GM23338 (cell line): ENCODE results near the gene NCKAP5. TPM values are rescaled to one million over a fixed set of nuclear protein-coding genes. Genes with fewer than 3 reads are reported as not detected.

Experiments
- ATAC-seq: fragments of 200-7000 bp; cut with Tn5 transposase; 3 replicates; pipeline ENCODE4 v1.9.1; 2020
- DNase-seq: peaks from one replicate; pipeline ENCODE4 v3.0.0-alpha.2; 2015; ENCODE audit warnings: low spot score
- H2AFZ ChIP-seq: fragments of 200-600 bp; sonication (generic); 2 replicates; pipeline ENCODE4 v1.8.0; 2016; ENCODE audit warnings: antibody characterized with exemption, mild to moderate bottlenecking, moderate library complexity
- H3F3A ChIP-seq: fragments of 200-600 bp; sonication (generic); replicated peaks from 2 replicates; pipeline ENCODE4 v1.8.0; 2017; ENCODE audit warnings: antibody characterized with exemption, mixed run types, low read depth
- H3K27ac ChIP-seq: fragments of 200-600 bp; sonication (generic); 2 replicates; pipeline ENCODE4 v1.6.1; 2016; ENCODE audit warnings: low read depth
- H3K27me3 ChIP-seq: fragments of 200-600 bp; sonication (generic); 2 replicates; pipeline ENCODE4 v1.8.0; 2016; ENCODE audit warnings: mild to moderate bottlenecking, mixed run types, moderate library complexity; ENCODE audit not compliant: insufficient read depth
- H3K36me3 ChIP-seq: fragments of 200-600 bp; sonication (generic); 2 replicates; pipeline ENCODE4 v1.8.0; 2016; ENCODE audit warnings: mild to moderate bottlenecking; ENCODE audit not compliant: insufficient read depth
- H3K4me1 ChIP-seq: fragments of 200-600 bp; sonication (generic); 2 replicates; pipeline ENCODE4 v1.8.0; 2016; ENCODE audit warnings: mild to moderate bottlenecking, moderate library complexity; ENCODE audit not compliant: insufficient read depth
- H3K4me2 ChIP-seq: fragments of 200-600 bp; sonication (generic); 2 replicates; pipeline ENCODE4 v1.7.1; 2017; ENCODE audit warnings: mixed run types
- H3K4me3 ChIP-seq: fragments of 200-600 bp; sonication (generic); 2 replicates; pipeline ENCODE4 v1.6.1; 2016; ENCODE audit warnings: mixed run types
- H3K79me2 ChIP-seq: fragments of 200-600 bp; sonication (generic); replicated peaks from 2 replicates; pipeline ENCODE4 v1.8.0; 2017; ENCODE audit warnings: mild to moderate bottlenecking; ENCODE audit not compliant: insufficient read depth
- H3K9me2 ChIP-seq: fragments of 200-600 bp; sonication (generic); 2 replicates; pipeline ENCODE4 v1.8.0; 2017; ENCODE audit not compliant: insufficient read depth
- H4K20me1 ChIP-seq: fragments of 200-600 bp; sonication (generic); replicated peaks from 2 replicates; pipeline ENCODE4 v1.8.0; 2017; ENCODE audit warnings: mild to moderate bottlenecking; ENCODE audit not compliant: insufficient read depth
- H3K27ac Mint-ChIP-seq: 2 replicates; pipeline ENCODE4 v1.8.0; 2020; ENCODE audit warnings: inconsistent platforms, mild to moderate bottlenecking, moderate library complexity, mixed read lengths
- H3K27me3 Mint-ChIP-seq: 3 replicates; pipeline ENCODE4 v1.8.0; 2022; ENCODE audit warnings: low read depth, mild to moderate bottlenecking, moderate library complexity, mixed read lengths, inconsistent platforms; ENCODE audit not compliant: insufficient read depth, poor library complexity
- H3K36me3 Mint-ChIP-seq: 3 replicates; pipeline ENCODE4 v1.8.0; 2021; ENCODE audit warnings: low read depth, mild to moderate bottlenecking, inconsistent platforms, moderate library complexity, mixed read lengths
- H3K4me1 Mint-ChIP-seq: 3 replicates; pipeline ENCODE4 v1.8.0; 2020; ENCODE audit warnings: mild to moderate bottlenecking, inconsistent platforms, mixed read lengths
- H3K4me3 Mint-ChIP-seq: 3 replicates; pipeline ENCODE4 v1.8.0; 2021; ENCODE audit warnings: moderate library complexity, mild to moderate bottlenecking, inconsistent platforms, mixed read lengths
- H3K9me3 Mint-ChIP-seq: 3 replicates; pipeline ENCODE4 v1.8.0; 2020; ENCODE audit warnings: moderate library complexity, mild to moderate bottlenecking, inconsistent platforms, mixed read lengths
- CREB1 ChIP-seq: fragments of 250-450 bp; sonication (Bioruptor Pico); IDR thresholded peaks from 2 replicates; pipeline ENCODE4 v1.5.0; 2020; ENCODE audit warnings: low read depth, mild to moderate bottlenecking, moderate library complexity
- EZH2phosphoT487 ChIP-seq: fragments of 200-600 bp; sonication (generic); IDR thresholded peaks from one replicate; pipeline ENCODE4 v1.8.1; 2018; ENCODE audit warnings: antibody characterized with exemption; ENCODE audit not compliant: unreplicated experiment
- JUNB ChIP-seq: IDR thresholded peaks from one replicate; pipeline ENCODE4 v1.6.1; 2016; ENCODE audit warnings: antibody characterized with exemption; ENCODE audit not compliant: unreplicated experiment
- STAT1 ChIP-seq: IDR thresholded peaks from one replicate; pipeline ENCODE4 v1.6.1; 2016; ENCODE audit warnings: antibody characterized with exemption; ENCODE audit not compliant: unreplicated experiment
- ZNF114 ChIP-seq: fragments of 250-450 bp; sonication (Bioruptor Pico); IDR thresholded peaks from 2 replicates; pipeline ENCODE4 v1.5.0; 2020; ENCODE audit warnings: mild to moderate bottlenecking, moderate library complexity
- ZNF331 ChIP-seq: fragments of 250-450 bp; sonication (Bioruptor Pico); IDR thresholded peaks from 2 replicates; pipeline ENCODE4 v1.5.0; 2020; ENCODE audit warnings: low read depth, mild to moderate bottlenecking, moderate library complexity
- polyA plus RNA-seq: library from polyadenylated mRNA; unstranded; fragments of >200 nt; fragmentation: Nextera tagmentation; extraction: Ambion mirVana; gene quantifications from 2 replicates; pipeline ENCODE4 v1.2.1, GENCODE V29; 2016
- total RNA-seq: library from RNA; depleted of rRNA; stranded (reverse); fragments of >200 nt; shearing (Covaris generic); gene quantifications from 2 replicates; pipeline ENCODE4 v1.2.3, GENCODE V29; 2014
- TF ChIP-seq, protein P1 (sequence below): IDR thresholded peaks from one replicate; pipeline ENCODE4 v1.6.1; 2018; ENCODE audit warnings: antibody characterized with exemption; ENCODE audit not compliant: unreplicated experiment
- TF ChIP-seq, protein P2 (sequence below): fragments of 250-450 bp; sonication (Bioruptor Pico); IDR thresholded peaks from 2 replicates; pipeline ENCODE4 v1.5.0; 2020; ENCODE audit warnings: mild to moderate bottlenecking, moderate library complexity

Gene NCKAP5
- total and polyA plus RNA-seq, 2 experiments from 2014 or later = 0.34 to 0.73 TPM

GRCh38 chr2:133485868-133486267 is 82.4 kb downstream of the NCKAP5 start:
- no peak overlapping the region for H3K27ac Mint-ChIP-seq
- H3K4me1 Mint-ChIP-seq = no peaks in the 10 kb centered on the region
- ATAC-seq (no peak), DNase-seq (no peak)
- no peaks in the 10 kb centered on the region for H3F3A ChIP-seq
- H3K4me2 ChIP-seq = no peak overlapping the region
- H3K4me3 ChIP-seq = no peak overlapping the region
- no peaks in the 10 kb centered on the region for H3K36me3 Mint-ChIP-seq
- no peaks in the 10 kb centered on the region for H3K9me3 Mint-ChIP-seq
- H2AFZ ChIP-seq = no peak overlapping the region
- H4K20me1 ChIP-seq = no peaks in the 10 kb centered on the region
- no peaks in the 10 kb centered on the region for H3K4me1 ChIP-seq
- H3K4me3 Mint-ChIP-seq = no peak overlapping the region
- no peaks in the 10 kb centered on the region for H3K36me3 ChIP-seq
- no peaks in the 10 kb centered on the region for H3K79me2 ChIP-seq
- no peaks in the 10 kb centered on the region for H3K27me3 ChIP-seq
- H3K27me3 Mint-ChIP-seq = no peaks in the 10 kb centered on the region
- H3K9me2 ChIP-seq = no peaks in the 10 kb centered on the region
- no peak overlapping the region for H3K27ac ChIP-seq
- TF ChIP-seq, protein P1, sequence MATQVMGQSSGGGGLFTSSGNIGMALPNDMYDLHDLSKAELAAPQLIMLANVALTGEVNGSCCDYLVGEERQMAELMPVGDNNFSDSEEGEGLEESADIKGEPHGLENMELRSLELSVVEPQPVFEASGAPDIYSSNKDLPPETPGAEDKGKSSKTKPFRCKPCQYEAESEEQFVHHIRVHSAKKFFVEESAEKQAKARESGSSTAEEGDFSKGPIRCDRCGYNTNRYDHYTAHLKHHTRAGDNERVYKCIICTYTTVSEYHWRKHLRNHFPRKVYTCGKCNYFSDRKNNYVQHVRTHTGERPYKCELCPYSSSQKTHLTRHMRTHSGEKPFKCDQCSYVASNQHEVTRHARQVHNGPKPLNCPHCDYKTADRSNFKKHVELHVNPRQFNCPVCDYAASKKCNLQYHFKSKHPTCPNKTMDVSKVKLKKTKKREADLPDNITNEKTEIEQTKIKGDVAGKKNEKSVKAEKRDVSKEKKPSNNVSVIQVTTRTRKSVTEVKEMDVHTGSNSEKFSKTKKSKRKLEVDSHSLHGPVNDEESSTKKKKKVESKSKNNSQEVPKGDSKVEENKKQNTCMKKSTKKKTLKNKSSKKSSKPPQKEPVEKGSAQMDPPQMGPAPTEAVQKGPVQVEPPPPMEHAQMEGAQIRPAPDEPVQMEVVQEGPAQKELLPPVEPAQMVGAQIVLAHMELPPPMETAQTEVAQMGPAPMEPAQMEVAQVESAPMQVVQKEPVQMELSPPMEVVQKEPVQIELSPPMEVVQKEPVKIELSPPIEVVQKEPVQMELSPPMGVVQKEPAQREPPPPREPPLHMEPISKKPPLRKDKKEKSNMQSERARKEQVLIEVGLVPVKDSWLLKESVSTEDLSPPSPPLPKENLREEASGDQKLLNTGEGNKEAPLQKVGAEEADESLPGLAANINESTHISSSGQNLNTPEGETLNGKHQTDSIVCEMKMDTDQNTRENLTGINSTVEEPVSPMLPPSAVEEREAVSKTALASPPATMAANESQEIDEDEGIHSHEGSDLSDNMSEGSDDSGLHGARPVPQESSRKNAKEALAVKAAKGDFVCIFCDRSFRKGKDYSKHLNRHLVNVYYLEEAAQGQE = no peak
- TF ChIP-seq ZNF114 (CRISPR knock-in tag) (no peak), ZNF331 (CRISPR knock-in tag) (no peak), JUNB (no peak), CREB1 (CRISPR knock-in tag) (no peak), EZH2phosphoT487 (no peak), STAT1 (no peak)
- TF ChIP-seq, protein P2, sequence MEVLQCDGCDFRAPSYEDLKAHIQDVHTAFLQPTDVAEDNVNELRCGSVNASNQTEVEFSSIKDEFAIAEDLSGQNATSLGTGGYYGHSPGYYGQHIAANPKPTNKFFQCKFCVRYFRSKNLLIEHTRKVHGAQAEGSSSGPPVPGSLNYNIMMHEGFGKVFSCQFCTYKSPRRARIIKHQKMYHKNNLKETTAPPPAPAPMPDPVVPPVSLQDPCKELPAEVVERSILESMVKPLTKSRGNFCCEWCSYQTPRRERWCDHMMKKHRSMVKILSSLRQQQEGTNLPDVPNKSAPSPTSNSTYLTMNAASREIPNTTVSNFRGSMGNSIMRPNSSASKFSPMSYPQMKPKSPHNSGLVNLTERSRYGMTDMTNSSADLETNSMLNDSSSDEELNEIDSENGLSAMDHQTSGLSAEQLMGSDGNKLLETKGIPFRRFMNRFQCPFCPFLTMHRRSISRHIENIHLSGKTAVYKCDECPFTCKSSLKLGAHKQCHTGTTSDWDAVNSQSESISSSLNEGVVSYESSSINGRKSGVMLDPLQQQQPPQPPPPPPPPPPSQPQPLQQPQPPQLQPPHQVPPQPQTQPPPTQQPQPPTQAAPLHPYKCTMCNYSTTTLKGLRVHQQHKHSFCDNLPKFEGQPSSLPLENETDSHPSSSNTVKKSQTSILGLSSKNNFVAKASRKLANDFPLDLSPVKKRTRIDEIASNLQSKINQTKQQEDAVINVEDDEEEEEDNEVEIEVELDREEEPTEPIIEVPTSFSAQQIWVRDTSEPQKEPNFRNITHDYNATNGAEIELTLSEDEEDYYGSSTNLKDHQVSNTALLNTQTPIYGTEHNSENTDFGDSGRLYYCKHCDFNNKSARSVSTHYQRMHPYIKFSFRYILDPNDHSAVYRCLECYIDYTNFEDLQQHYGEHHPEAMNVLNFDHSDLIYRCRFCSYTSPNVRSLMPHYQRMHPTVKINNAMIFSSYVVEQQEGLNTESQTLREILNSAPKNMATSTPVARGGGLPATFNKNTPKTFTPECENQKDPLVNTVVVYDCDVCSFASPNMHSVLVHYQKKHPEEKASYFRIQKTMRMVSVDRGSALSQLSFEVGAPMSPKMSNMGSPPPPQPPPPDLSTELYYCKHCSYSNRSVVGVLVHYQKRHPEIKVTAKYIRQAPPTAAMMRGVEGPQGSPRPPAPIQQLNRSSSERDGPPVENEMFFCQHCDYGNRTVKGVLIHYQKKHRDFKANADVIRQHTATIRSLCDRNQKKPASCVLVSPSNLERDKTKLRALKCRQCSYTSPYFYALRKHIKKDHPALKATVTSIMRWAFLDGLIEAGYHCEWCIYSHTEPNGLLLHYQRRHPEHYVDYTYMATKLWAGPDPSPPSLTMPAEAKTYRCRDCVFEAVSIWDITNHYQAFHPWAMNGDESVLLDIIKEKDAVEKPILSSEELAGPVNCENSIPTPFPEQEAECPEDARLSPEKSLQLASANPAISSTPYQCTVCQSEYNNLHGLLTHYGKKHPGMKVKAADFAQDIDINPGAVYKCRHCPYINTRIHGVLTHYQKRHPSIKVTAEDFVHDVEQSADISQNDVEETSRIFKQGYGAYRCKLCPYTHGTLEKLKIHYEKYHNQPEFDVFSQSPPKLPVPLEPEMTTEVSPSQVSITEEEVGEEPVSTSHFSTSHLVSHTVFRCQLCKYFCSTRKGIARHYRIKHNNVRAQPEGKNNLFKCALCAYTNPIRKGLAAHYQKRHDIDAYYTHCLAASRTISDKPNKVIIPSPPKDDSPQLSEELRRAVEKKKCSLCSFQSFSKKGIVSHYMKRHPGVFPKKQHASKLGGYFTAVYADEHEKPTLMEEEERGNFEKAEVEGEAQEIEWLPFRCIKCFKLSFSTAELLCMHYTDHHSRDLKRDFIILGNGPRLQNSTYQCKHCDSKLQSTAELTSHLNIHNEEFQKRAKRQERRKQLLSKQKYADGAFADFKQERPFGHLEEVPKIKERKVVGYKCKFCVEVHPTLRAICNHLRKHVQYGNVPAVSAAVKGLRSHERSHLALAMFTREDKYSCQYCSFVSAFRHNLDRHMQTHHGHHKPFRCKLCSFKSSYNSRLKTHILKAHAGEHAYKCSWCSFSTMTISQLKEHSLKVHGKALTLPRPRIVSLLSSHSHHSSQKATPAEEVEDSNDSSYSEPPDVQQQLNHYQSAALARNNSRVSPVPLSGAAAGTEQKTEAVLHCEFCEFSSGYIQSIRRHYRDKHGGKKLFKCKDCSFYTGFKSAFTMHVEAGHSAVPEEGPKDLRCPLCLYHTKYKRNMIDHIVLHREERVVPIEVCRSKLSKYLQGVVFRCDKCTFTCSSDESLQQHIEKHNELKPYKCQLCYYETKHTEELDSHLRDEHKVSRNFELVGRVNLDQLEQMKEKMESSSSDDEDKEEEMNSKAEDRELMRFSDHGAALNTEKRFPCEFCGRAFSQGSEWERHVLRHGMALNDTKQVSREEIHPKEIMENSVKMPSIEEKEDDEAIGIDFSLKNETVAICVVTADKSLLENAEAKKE (CRISPR knock-in tag) = no peak
